Stimulated activated CD4-positive, alpha-beta T cell treated with anti-CD3 and anti-CD28 coated beads, TNF-alpha, amount 100 ng/mL, for 1 hour (primary cell): ENCODE measurements around the gene PLA2G1B.
A peak's percentile ranks its signal among the peaks of the same experiment; 100 is the strongest.

Experiments
- DNase-seq, 3 donors: peaks; one replicate each; pipeline ENCODE4 v3.0.0-alpha.2; 2020; ENCODE audit warnings: low read depth in 3 of 3, low spot score in 1 of 3

The PLA2G1B gene

DNA sequence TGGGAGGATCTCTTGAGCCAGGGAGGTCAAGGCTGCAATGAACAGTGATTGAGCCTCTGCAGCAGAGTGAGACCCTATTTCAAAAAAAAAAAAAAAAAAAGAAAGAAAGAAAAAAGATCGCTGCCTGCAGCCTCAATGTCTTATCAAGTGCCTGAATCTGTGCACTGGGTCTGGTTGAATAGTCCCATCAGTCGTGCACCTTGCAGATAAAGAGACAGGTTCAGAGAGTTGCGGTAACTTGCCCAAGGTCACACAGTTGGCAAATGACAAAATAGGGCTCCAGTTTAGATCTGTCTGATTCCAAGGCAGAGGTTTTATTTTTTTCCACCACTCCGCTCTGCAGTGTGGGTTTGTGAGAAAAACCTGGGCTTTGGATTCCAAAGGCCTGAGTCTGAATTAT lies 649 bp upstream of the PLA2G1B start:
- DNase-seq: no peak

DNA sequence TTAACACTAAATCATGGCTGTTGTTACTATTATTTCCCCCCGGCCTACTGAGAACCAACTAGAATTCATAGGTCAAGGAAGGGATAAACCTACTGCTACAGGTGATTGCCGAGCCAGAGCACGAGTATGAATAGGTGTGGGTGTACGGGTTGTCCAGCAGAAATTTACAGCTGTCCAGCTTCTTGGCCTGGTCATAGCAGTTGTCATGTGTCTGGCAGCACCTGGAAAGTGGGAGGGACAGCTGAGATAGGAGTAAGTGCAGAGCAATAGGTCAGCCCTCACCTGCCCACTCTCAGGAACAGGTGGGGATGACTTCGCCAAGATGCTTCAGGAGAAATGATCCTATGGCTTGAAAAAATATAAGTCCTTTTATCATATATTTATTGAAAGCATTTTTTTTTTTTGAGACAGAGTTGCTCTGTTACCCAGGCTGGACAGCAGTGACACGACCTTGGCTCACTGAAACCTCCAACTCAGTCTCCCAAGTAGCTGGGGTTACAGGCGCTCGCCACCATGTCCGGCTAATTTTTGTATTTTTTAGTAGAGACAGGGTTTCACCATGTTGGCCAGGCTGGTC lies 2.6 kb downstream of the PLA2G1B start:
- DNase-seq: no peak

DNA sequence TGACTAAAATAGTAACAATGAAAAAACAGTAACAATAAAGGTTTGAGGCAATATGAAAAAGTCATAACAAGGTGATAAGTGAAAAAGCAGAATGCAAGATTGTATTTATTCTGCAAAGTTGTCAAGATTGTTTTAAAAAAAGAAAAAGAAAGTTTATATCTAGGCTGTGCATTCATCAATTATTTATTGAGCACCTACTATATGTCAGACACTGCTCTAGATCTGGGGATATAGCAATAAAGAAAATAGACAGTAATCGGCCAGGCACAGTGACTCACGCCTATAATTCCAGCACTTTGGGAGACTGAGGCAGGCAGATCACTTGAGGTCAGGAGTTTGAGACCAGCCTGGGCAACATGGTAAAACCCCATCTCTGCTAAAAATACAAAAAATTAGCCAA lies 3.8 kb downstream of the PLA2G1B start:
- DNase-seq: no peak

DNA sequence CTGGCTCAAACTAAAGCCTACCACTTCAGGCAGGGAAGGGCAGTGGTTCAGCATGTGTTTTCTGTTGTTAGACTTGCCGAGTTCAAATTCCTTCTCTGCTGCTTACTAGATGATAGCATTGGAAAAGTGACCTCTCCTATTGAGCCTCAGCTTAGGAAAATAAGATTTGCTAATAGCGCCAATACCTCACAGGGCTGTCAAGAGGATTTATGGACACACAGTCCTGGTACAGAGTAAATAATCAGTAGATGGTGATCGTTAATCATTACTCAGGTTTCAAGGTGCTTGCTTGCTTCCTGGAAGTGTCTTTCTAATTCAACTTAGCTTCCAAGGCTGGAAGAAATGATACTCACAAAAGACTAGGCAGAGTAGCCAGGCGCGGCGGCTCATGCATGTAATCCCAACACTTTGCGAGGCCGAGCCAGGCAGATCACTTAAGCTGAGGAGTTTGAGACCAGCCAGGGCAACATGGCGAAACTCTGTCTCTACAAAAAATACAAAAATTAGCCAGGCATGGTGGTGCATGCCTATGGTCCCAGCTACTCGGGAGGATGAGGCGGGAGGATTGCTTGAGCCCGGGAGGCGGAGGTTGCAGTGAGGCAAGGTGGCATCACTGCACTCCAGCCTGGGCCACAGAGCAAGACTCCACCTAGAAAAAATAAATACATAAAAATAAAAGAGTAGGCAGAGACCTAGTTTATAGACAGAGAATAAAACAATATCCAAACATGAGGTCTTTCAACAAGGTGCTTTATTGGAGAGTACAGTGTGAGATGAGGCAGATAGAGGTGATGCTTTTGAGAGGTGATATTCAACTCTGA lies 6.0 kb downstream of the PLA2G1B start:
- no peak for DNase-seq

DNA sequence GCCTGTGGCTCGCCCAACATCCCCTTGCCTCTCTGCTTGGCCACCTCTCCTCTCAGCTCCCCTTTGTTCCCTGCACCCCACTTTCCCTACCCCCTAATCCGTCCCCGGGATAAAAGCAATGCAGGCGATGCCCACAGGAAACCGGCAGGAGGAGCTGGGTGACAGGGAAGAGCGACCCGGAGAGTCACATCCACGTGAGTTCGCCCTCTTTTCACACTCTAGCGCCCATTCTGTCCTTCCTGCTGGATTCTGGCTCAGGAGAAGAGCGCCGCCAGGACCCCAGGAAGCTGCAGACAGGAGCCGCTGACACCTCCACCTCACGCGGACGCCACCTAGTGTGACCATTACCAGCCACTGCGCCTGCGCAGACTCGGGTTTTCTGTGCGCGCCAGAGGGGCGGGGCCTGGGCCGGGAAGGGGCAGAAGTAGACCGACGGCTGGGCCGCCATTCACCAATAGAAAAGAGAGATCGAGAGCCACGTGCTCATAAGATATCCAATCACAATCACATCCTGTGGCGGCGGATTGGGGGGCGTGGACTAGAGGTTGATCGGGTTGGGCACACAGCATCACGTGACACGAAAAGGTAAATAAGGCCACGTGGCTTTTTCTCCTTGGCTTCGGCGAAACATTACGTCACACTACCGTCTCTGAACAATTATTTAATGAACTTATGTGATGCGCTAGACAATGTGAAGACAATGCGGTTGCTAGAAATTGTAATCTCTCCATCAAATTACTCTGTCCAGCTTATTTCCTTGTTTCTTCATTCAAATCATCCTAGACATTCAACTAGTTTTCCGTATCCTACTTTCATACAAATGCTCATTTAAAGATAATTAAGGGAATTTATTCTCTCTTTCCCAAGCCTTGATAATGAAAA lies 10.1 kb downstream of the PLA2G1B start:
- peak; percentile 99 to 100 (median 100) for DNase-seq

DNA sequence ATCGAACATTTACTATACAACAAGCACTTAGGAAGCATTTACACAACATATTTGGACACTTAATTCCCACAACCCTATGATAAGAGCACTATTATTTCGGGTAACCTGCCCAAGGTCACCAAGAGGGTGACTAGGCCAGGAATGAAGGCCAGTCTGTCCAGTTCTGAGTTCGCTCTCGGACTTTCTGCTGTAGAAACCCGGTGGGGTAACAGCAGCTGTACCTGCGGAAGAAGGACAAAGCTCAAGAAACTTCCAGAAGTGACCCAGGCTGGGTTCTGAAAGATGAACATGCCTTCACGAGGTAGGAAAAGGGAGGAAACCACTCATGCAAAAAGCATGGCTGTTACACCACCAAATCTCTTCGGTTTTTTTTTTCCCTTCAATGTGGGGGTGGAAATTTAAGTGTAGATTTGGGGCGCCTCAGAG lies 10.8 kb downstream of the PLA2G1B start:
- no peak for DNase-seq

DNA sequence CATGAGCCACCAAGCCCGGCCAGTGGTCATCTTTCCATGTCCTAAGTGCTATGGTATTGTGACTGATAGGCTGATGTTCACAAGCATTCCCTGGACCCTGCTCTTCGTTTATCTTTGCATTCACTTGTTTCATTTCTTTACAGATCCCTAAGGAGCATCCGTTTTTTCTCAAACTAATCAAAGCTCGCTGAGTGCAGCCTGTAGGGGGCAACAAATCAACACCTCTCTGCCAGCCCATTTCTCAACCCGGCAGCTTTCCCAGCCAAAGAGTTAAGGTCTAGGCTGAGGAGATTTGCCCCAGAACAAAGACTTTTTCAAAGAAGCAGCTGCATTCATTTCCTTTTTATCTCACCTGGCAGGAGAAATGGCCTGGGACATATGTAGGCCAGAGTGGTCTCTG lies 13.4 kb downstream of the PLA2G1B start:
- no peak for DNase-seq

DNA sequence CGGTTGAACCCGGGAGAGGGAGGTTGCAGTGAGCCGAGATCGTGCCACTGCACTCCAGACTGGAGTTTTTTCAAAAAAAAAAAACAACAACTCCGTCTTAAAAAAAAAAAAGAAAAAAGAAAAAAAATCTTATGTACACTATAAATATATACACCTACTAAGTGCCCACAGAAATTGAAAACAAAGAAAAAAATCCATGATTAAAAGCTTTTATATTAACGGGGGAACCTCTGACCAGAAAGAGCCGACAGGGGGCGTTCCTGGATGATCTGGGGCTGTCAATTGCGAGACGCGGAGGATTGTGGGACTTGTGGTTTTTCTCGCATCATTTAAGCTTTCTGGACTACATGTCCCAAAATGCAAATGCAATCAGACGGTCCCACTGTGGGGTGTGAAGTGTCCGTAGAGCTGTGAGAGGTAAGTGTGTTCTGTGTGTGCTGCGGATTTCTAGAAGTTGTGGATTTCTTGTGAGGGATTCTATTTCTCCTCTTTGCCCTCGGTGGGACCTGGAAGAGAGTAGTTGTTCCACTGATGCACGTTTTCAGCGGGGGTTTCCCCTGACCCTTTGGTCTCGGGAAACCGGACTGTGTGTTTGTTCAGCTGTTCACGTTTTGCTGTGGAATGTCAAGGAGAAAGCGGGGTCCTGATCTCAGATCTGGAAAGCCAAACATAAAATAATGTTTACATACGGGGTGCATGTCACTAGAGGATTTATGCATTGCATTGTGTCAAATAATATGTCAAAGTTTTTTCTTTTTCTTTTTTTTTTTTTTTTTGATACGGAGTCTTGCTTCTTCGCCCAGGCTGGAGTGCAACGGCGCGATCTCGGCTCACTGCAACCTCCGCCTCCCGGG lies 25.4 kb downstream of the PLA2G1B start, which contains the start of gene SIRT4:
Gene SIRT4, plus strand, starts transcription at position 360 of the 854 bp plus-strand sequence. CDS start 1,241 bp downstream, outside the sequence.
- DNase-seq: peak; percentile 67 to 74 (median 73)

DNA sequence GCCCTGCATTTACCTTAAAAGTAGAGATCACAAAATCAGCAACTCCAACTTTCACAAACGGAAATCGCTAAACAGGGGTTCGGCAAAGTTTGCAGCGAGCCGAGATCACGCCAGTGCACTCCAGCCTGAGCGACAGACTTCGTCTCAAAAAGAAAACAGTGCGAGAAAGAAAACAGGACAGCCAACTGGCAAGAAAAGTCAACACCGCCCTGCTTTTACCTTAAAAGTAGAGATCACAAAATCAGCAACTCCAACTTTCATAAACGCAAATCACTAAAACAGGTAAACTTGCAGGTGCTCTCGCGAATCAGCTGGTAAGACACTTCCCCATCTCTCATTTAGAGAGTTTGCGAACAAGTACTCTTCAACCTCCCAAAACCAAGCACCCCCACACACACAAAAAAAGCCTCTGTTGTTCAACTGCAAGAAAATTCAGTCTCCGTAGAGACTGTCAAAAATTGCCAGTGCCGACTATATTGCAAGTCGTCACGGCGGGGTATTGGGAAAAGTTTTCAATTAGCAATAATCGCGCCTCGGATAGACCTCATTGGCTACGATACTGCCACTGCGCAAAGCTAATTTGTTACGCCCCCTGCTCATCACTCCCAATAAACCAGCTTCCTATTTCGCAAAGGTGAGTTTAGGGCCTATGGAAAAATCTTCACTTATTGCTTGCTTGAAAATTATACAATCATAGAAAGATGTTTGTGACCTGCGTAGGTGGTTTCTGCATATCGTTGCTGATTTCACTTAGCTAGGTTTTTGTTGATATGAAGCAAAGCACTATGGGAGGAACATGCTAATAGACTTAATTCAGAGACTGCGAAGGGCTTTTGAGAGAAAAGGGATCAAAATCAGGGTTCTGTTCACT lies 34.7 kb downstream of the PLA2G1B start, which contains the start of gene RNU4-1:
Gene RNU4-1, minus strand, starts transcription at position 577 of the 871 bp plus-strand sequence.
- DNase-seq: peak; percentile 40 to 59 (median 48)

DNA sequence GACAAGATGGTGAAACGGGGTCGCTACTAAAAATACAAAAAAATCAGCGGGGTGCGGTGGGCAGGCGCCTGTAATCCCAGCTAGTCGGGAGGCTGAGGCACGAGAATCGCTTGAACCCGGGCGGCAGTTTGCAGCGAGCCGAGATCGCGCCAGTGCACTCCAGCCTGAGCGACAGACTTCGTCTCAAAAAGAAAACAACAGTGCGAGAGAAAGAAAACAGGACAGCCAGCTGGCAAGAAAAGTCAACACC lies 35.2 kb downstream of the PLA2G1B start:
- no peak for DNase-seq

DNA sequence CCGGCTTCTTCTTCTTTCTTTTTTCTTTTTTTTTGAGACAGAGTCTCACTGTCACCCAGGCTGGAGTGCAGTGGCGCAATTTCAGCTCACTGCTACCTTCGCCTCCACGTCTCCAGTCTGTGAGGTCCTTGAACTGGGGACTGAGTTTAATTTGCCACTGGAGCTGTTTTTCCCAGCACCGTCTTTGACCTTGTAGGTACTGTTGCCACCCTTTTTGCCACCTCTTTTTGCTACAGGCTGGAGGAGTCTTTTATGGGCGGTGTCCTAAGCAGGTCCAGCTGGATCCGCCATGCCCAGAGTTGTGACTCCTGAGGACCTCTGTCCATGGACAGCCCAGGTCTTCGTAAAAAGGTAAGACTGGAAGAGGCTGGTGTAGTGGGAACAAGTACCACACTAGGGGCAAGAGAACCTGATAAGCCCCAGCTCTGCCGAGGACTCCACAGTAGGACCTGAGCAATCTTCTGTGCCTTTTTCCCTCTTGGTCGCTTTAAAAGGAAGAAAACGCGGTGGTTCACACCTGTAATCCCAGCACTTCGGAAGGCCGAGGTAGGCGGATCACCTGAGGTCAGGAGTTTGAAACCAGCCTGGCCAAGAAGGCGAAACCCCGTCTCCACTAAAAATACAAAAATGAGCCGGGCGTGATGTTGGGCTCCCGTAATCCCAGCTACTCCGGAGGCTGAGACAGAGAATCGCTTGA lies 36.8 kb downstream of the PLA2G1B start:
- DNase-seq: peak in 1 of 3 donors; percentile 10

DNA sequence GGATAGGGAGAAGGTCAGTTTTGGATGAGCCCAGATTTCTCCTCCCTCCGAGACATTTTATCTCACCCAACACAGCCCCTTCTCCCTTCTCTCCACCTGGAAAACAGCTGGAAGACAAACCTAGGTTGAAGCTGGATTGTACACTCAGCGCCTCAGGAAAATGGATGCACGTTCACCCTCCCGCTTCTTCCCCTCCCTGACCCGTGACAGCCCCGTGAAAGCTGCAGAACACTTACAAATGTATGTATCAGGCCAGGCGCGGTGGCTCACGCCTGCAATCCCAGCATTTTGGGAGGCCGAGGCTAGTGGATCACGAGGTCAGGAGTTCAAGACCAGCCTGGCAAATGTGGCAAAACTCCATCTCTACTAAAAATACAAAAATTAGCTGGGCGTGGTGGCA lies 40.1 kb downstream of the PLA2G1B start:
- no peak for DNase-seq

DNA sequence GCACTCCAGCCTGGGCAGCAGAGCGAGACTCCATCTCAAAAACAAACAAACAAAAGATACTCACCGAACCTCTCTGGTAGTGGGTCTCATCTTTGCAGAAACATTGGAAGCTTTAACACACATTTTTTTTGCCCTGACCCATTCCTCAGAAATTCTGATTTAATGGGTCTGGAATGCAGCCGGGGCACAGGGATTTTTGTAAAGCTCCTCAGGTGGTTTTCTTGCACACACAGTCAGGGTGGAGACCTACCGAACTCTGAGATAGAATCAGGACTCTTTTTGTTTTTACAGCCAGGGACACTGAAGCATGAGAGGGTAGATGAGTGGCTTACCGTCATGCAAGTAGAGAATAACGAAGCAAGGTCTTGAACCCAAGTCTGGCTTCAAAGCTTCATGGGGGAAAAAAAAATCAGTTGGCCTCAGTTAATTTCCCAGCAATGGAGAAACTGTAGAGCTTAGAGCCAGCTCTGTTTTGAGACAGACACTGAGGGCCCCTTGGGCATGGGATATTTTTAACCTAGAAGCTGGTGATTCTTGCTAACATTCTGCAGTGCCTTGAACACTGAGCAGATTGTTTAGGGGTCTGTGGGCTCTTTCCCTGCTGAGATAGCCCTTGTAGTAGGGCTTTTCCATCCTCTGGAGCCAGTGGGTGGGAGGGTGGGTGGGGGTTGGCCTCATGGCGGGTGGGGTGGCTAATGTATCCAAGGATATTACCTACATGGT lies 40.6 kb downstream of the PLA2G1B start:
- DNase-seq: no peak

DNA sequence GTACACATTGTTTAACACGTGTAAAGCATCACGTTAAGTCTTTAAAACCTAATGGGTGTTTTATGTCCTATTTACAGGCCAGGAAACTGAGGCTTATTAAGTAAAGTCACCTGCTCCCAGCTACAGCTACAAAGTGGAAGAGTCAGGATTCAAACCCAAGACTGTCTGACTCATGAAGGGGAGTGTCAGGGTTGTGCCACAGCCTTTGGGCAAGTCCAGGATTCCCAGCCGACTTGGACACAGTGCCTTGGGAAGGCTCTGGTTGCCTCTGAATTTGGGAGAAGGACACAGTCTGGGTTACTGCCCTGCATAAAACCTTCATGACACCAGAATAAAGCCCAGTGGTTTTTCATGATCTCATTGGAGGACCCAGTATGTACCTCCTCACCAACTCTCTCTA lies 43.2 kb downstream of the PLA2G1B start:
- no peak for DNase-seq

DNA sequence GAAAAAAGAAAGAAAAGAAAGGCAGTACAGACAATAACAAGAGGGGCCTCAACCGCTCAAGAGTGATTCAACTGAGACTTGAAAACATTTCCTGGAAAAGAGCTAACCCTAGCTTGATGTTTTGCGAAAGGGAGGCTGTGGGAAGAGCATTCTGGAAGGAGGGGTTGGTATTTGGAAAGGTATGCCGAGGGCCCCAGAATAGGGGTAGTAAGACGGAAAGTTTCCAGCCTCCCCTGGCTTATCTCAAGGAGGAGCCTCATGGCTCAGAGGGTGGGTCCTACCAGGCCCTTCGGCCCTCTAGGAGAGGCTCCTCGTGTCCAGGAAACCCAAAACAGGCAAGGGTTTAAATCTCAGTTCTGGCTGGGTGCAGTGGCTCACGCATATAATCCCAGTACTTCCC lies 44.3 kb downstream of the PLA2G1B start:
- no peak for DNase-seq

DNA sequence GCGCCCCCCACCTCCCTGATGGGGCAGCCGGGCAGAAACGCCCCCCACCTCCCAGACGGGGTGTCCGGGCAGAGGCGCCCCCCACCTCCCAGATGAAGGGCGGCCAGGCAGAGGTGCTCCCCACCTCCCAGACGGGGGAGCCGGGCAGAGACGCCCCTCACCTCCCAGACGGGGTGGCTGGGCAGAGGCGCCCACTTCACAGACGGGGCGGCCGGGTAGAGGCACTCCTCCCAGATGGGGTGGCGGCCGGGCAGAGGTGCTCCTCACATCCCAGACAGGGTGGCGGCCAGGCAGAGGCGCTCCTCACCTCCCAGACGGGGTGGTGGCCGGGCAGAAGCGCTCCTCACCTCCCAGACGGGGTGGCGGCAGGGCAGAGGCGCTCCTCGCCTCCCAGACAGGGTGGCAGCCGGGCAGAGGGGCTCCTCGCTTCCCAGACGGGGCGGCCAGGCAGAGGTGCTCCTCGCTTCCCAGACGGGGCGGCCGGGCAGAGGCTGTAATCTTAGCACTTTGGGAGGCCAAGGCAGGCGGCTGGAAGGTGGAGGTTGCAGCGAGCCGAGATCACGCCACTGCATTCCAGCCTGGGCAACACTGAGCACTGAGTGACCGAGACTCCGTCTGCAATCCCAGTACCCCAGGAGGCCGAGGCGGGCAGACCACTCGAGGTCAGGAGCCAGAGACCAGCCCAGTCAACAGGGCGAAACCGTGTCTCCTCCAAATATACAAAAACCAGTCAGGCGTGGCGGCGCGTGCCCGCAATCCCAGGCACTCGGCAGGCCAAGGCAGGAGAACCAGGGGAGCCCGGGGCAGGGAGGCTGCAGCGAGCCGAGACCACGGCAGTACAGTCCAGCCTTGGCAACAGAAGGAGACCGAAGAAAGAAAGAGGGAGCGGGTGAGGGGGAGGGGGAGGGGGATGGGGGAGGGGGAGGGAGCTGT lies 49.2 kb downstream of the PLA2G1B start:
- DNase-seq: no peak

DNA sequence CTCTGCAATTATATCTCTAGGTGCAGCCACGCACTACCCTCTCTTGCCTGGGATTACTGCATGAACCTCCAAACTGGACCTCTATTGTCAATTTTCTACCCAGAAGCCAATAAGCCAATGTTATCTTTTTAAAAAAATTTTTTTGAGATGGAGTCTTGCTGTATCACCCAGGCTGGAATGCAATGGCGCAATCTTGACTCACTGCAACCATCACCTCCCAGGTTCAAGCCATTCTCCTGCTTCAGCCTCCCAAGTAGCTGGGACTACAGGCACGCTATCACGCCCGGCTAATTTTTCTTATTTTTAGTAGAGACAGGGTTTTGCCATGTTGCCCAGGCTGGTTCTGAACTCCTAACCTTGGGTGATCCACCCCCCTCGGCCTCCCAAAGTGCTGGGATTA lies 50.8 kb downstream of the PLA2G1B start:
- no peak for DNase-seq
